HepG2 (cell line): Measurements from ENCODE around the gene SUMO4. TPM values are rescaled to one million over a fixed set of nuclear protein-coding genes. Genes with fewer than 3 reads are reported as not detected.

ENCODE experiments used
- ATAC-seq: fragments of 200-7000 bp; cut with Tn5 transposase; 3 replicates; pipeline ENCODE4 v1.9.1; 2020; ENCODE audit warnings: mild to moderate bottlenecking, moderate library complexity
- BruUV-seq: library from RNA; stranded (reverse); fragments of 400-500 nt; replicated peaks from 2 replicates; lab custom pipeline; 2021; lab: Mats Ljungman, UMichigan
- CTCF ChIA-PET: fragments of 300-600 bp; formaldehyde crosslinking; extraction: SDS; loops from one replicate; lab custom pipeline; 2021; ENCODE audit warnings: low total read pairs, inconsistent platforms, low intra/inter-chr PET ratio; lab: Yijun Ruan, JAX
- POLR2A ChIA-PET: fragments of 350-600 bp; sonication (Branson Sonifier 250); formaldehyde crosslinking; loops from one replicate; lab custom pipeline; 2020; ENCODE audit warnings: antibody characterized with exemption, inconsistent platforms; lab: Yijun Ruan, JAX
- DNase-seq: peaks from one replicate; pipeline ENCODE4 v3.0.0-alpha.2; 2015; ENCODE audit warnings: low spot score
- FAIRE-seq: peaks from 3 replicates; lab custom pipeline; 2011; peaks lifted over from hg19 to GRCh38; lab: Jason Lieb, UNC
- H2AFZ ChIP-seq: one replicate; pipeline ENCODE4 v1.6.1; 2011; ENCODE audit warnings: low read length, inconsistent platforms
- H3K27ac ChIP-seq: fragments of 300-600 bp; 3 replicates; pipeline ENCODE4 v1.8.0; 2011; ENCODE audit warnings: mixed run types, mild to moderate bottlenecking, mixed read lengths, low read length, inconsistent platforms; ENCODE audit not compliant: insufficient read depth; ENCODE audit errors: extremely low read length
- H3K27me3 ChIP-seq, 2 experiments: fragments of 200-600 bp in 1 of 2; 2 replicates in 1 of 2; 3 replicates in 1 of 2; pipeline versions ENCODE4 v1.6.0 to v1.8.0; 2011; ENCODE audit warnings: low read length in 2 of 2, mild to moderate bottlenecking in 2 of 2, moderate library complexity in 2 of 2, inconsistent platforms in 1 of 2; ENCODE audit not compliant: insufficient read depth in 2 of 2, control insufficient read depth in 1 of 2
- H3K36me3 ChIP-seq, 2 experiments: fragments of 200-600 bp in 1 of 2; replicated peaks in 1 of 2; 2 replicates in 1 of 2; 3 replicates in 1 of 2; pipeline versions ENCODE4 v1.5.1 to v1.8.0; 2011; ENCODE audit warnings: low read length in 2 of 2, inconsistent platforms in 1 of 2; ENCODE audit not compliant: insufficient read depth in 2 of 2, control insufficient read depth in 1 of 2
- H3K4me1 ChIP-seq: 2 replicates; pipeline ENCODE4 v1.5.1; 2012; ENCODE audit warnings: low read length, inconsistent platforms; ENCODE audit not compliant: insufficient read depth
- H3K4me2 ChIP-seq: 2 replicates; pipeline ENCODE4 v1.6.0; 2011; ENCODE audit warnings: low read depth, low read length, inconsistent platforms
- H3K4me3 ChIP-seq, 3 experiments: fragments of 200-600 bp in 1 of 3; sonication (generic), shearing (Covaris generic) in 1 of 3; replicated peaks in 1 of 3; 2 replicates each; pipeline ENCODE4 v1.5.1; 2011 to 2016; ENCODE audit warnings: low read length in 3 of 3, inconsistent platforms in 2 of 3, low read depth in 2 of 3, mild to moderate bottlenecking in 2 of 3, control low read depth in 1 of 3, mixed read lengths in 1 of 3; ENCODE audit not compliant: insufficient read depth in 1 of 3
- H3K79me2 ChIP-seq: one replicate; pipeline ENCODE4 v1.6.1; 2011; ENCODE audit warnings: low read length, inconsistent platforms; ENCODE audit not compliant: insufficient read depth
- H3K9ac ChIP-seq: 2 replicates; pipeline ENCODE4 v1.6.0; 2011; ENCODE audit warnings: mild to moderate bottlenecking, low read depth, low read length, inconsistent platforms; ENCODE audit not compliant: insufficient read depth
- H3K9me3 ChIP-seq: 2 replicates; pipeline ENCODE4 v1.5.1; 2012; ENCODE audit warnings: mild to moderate bottlenecking, low read length
- H4K20me1 ChIP-seq: 2 replicates; pipeline ENCODE4 v1.6.0; 2011; ENCODE audit warnings: inconsistent platforms, mild to moderate bottlenecking, low read length, moderate library complexity; ENCODE audit not compliant: insufficient read depth
- ESRRA ChIP-seq: sonication (generic); formaldehyde crosslinking; IDR thresholded peaks from 2 replicates; pipeline ENCODE4 v1.5.1; 2020; ENCODE audit warnings: mild to moderate bottlenecking, low read depth, missing genetic modification reagents
- HHEX ChIP-seq: IDR thresholded peaks from 2 replicates; pipeline ENCODE4 v1.6.1; 2016; ENCODE audit warnings: control low read depth
- HMGXB4 ChIP-seq, 2 experiments: sonication (generic) in 1 of 2; formaldehyde crosslinking in 1 of 2; IDR thresholded peaks; 2 replicates each; pipeline versions ENCODE4 v1.4.0 to v1.6.1; 2018 to 2020; ENCODE audit warnings: missing genetic modification reagents in 2 of 2, borderline replicate concordance in 1 of 2, low read depth in 1 of 2, mild to moderate bottlenecking in 1 of 2, missing biosample characterization in 1 of 2
- HNF4G ChIP-seq, 2 experiments: sonication (generic) in 1 of 2; formaldehyde crosslinking in 1 of 2; IDR thresholded peaks; 2 replicates each; pipeline versions ENCODE4 v1.4.0 to v1.6.1; 2011 to 2020; ENCODE audit warnings: borderline replicate concordance in 2 of 2, low read depth in 2 of 2, mild to moderate bottlenecking in 2 of 2, low read length in 1 of 2, missing genetic modification reagents in 1 of 2, moderate library complexity in 1 of 2
- HNRNPLL ChIP-seq: fragments of 200-400 bp; formaldehyde crosslinking; IDR thresholded peaks from 2 replicates; pipeline ENCODE4 v1.6.1; 2017; ENCODE audit warnings: mild to moderate bottlenecking, low read depth, low read length; ENCODE audit not compliant: poor library complexity, severe bottlenecking
- ZIK1 ChIP-seq: sonication (generic); formaldehyde crosslinking; IDR thresholded peaks from 2 replicates; pipeline ENCODE4 v1.5.0; 2020; ENCODE audit warnings: mild to moderate bottlenecking, low read depth, missing genetic modification reagents, borderline replicate concordance
- WGBS: methylation state at CpG from one replicate; pipeline ENCODE4 v1.1.6; 2017; ENCODE audit warnings: low lambda C conversion rate; 5-methylcytosine and 5-hydroxymethylcytosine counted together
- in situ Hi-C: cut with HindIII; loops from 2 replicates; pipeline ENCODE4 v1.10.0; 2017; ENCODE audit warnings: low pct_unique_long_range_greater_than_20kb; ENCODE audit not compliant: extremely low pct_ligation_motif_present
- intact Hi-C: fragments of 100-400 bp; cut with micrococcal nuclease; formaldehyde crosslinking; loops from one replicate; pipeline ENCODE4 v1.10.0; 2022; ENCODE audit not compliant: unreplicated experiment
- polyA plus RNA-seq, 8 experiments: library from polyadenylated mRNA; depleted of rRNA in 3 of 8; stranded (reverse) in 7 of 8; unstranded in 1 of 8; fragments of >200 nt; fragmentation: Illumina TruSeq in 4 of 8; extraction: Trizol in 4 of 8; gene quantifications; 2 replicates each; pipeline versions ENCODE4 v1.2.1 to v1.2.3, GENCODE V29; 2011 to 2016; ENCODE audit warnings: low read depth in 4 of 8, missing spikeins in 1 of 8, mixed read lengths in 1 of 8; ENCODE audit not compliant: insufficient read depth in 1 of 8
- total RNA-seq, 5 experiments: library from RNA; depleted of rRNA; stranded (reverse); fragments of >200 nt; fragmentation: Illumina TruSeq; extraction: Trizol; gene quantifications; 2 replicates each; pipeline ENCODE4 v1.2.3, GENCODE V29; 2016; ENCODE audit warnings: low read depth in 1 of 5
- TF ChIP-seq, protein P1 (sequence below): sonication (generic); formaldehyde crosslinking; IDR thresholded peaks from 2 replicates; pipeline ENCODE4 v1.8.0; 2022; ENCODE audit warnings: missing genetic modification reagents, mild to moderate bottlenecking, borderline replicate concordance
- TF ChIP-seq, protein P2 (sequence below): sonication (generic); formaldehyde crosslinking; IDR thresholded peaks from 2 replicates; pipeline ENCODE4 v1.4.0; 2020; ENCODE audit warnings: missing genetic modification reagents
- TF ChIP-seq, protein P3 (sequence below): sonication (generic); formaldehyde crosslinking; IDR thresholded peaks from 2 replicates; pipeline ENCODE4 v1.4.0; 2020; ENCODE audit warnings: missing genetic modification reagents, borderline replicate concordance

Gene SUMO4
- total and polyA plus RNA-seq, 2 of the 13 experiments (the other 11 are each of a cell fraction or from before 2014, with no cell fraction given), result 0.22 to 1.2 TPM

DNA sequence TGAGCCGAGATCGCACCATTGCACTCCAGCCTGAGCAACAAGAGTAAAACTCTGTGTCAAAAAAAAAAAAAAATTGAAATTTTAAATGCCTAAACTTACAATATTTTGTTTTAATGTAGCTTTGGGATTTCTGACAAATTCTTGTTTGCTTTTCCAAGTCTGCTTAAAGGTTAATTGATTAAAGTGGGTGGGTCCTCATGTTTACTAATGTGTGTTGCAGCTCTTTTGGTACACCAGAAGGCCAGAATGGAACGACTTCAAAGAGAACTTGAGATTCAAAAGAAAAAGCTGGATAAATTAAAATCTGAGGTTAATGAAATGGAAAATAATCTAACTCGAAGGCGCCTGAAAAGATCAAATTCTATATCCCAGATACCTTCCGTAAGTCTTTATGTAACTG, 2.7 kb upstream of the SUMO4 start:
- in situ Hi-C loops, result no loop called here
- Histone ChIP-seq H4K20me1 (no peaks in the 10 kb centered on the region; the same call in 1 of the 2 replicates), H3K27ac (no peak overlapping the region), H3K4me2 (no peak overlapping the region), H3K9me3 (no peaks in the 10 kb centered on the region), H2AFZ (no peak overlapping the region), H3K4me1 (peaks cover 4% of the 10 kb centered on the region; the same call in 1 of the 2 replicates), H3K9ac (no peak overlapping the region), H3K79me2 (no peaks in the 10 kb centered on the region), H3K4me3 (no peak overlapping the region), H3K27me3 (no peaks in the 10 kb centered on the region), H3K36me3 (peaks cover 12 to 22% of the 10 kb centered on the region in 2 experiments)
- WGBS, result 98% methylated on average over 6 of the region's 6 CpGs
- ChIA-PET CTCF (no interaction called here), POLR2A (no interaction called here)
- DNase-seq, result no peak
- no TSS peak for BruUV-seq
- no peak for ATAC-seq
- intact Hi-C loops, result no loop called here
- no peak for FAIRE-seq
- TF ChIP-seq ZIK1 (no peak), HMGXB4 (CRISPR knock-in tag; IDR thresholded peaks at IDR 0.05; ENCODE audit: borderline replicate concordance in 1 of 2, low read depth in 1 of 2) (no peak), HNF4G (IDR thresholded peaks at IDR 0.05; ENCODE audit: borderline replicate concordance, low read depth, low read length) (no peak), HNF4G (CRISPR knock-in tag; IDR thresholded peaks at IDR 0.05; ENCODE audit: borderline replicate concordance, low read depth) (no peak), HNRNPLL (no peak), HHEX (CRISPR knock-in tag) (no peak), ESRRA (CRISPR knock-in tag) (no peak)
- TF ChIP-seq, protein P1, sequence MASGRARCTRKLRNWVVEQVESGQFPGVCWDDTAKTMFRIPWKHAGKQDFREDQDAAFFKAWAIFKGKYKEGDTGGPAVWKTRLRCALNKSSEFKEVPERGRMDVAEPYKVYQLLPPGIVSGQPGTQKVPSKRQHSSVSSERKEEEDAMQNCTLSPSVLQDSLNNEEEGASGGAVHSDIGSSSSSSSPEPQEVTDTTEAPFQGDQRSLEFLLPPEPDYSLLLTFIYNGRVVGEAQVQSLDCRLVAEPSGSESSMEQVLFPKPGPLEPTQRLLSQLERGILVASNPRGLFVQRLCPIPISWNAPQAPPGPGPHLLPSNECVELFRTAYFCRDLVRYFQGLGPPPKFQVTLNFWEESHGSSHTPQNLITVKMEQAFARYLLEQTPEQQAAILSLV, result no peak
- TF ChIP-seq, protein P2, sequence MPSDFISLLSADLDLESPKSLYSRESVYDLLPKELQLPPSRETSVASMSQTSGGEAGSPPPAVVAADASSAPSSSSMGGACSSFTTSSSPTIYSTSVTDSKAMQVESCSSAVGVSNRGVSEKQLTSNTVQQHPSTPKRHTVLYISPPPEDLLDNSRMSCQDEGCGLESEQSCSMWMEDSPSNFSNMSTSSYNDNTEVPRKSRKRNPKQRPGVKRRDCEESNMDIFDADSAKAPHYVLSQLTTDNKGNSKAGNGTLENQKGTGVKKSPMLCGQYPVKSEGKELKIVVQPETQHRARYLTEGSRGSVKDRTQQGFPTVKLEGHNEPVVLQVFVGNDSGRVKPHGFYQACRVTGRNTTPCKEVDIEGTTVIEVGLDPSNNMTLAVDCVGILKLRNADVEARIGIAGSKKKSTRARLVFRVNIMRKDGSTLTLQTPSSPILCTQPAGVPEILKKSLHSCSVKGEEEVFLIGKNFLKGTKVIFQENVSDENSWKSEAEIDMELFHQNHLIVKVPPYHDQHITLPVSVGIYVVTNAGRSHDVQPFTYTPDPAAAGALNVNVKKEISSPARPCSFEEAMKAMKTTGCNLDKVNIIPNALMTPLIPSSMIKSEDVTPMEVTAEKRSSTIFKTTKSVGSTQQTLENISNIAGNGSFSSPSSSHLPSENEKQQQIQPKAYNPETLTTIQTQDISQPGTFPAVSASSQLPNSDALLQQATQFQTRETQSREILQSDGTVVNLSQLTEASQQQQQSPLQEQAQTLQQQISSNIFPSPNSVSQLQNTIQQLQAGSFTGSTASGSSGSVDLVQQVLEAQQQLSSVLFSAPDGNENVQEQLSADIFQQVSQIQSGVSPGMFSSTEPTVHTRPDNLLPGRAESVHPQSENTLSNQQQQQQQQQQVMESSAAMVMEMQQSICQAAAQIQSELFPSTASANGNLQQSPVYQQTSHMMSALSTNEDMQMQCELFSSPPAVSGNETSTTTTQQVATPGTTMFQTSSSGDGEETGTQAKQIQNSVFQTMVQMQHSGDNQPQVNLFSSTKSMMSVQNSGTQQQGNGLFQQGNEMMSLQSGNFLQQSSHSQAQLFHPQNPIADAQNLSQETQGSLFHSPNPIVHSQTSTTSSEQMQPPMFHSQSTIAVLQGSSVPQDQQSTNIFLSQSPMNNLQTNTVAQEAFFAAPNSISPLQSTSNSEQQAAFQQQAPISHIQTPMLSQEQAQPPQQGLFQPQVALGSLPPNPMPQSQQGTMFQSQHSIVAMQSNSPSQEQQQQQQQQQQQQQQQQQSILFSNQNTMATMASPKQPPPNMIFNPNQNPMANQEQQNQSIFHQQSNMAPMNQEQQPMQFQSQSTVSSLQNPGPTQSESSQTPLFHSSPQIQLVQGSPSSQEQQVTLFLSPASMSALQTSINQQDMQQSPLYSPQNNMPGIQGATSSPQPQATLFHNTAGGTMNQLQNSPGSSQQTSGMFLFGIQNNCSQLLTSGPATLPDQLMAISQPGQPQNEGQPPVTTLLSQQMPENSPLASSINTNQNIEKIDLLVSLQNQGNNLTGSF (CRISPR knock-in tag), result no peak
- TF ChIP-seq, protein P3, sequence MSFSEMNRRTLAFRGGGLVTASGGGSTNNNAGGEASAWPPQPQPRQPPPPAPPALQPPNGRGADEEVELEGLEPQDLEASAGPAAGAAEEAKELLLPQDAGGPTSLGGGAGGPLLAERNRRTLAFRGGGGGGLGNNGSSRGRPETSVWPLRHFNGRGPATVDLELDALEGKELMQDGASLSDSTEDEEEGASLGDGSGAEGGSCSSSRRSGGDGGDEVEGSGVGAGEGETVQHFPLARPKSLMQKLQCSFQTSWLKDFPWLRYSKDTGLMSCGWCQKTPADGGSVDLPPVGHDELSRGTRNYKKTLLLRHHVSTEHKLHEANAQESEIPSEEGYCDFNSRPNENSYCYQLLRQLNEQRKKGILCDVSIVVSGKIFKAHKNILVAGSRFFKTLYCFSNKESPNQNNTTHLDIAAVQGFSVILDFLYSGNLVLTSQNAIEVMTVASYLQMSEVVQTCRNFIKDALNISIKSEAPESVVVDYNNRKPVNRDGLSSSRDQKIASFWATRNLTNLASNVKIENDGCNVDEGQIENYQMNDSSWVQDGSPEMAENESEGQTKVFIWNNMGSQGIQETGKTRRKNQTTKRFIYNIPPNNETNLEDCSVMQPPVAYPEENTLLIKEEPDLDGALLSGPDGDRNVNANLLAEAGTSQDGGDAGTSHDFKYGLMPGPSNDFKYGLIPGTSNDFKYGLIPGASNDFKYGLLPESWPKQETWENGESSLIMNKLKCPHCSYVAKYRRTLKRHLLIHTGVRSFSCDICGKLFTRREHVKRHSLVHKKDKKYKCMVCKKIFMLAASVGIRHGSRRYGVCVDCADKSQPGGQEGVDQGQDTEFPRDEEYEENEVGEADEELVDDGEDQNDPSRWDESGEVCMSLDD, result no peak
